Right lobe of liver (tissue), 4 donors: ENCODE results near the gene LRRC28.

Source experiments
- POLR2A ChIP-seq: fragments of 450-650 bp; IDR thresholded peaks from one replicate; pipeline ENCODE4 v1.6.1; 2017; ENCODE audit warnings: antibody characterized with exemption, mild to moderate bottlenecking
- TF ChIP-seq, protein P1 (sequence below), 4 donors: fragments of 200-600 bp in 3 of 4; fragments of 450-650 bp in 1 of 4; IDR thresholded peaks; one replicate each; pipeline versions ENCODE4 v1.5.1 to v1.8.0; 2016 to 2022; ENCODE audit warnings: antibody characterized with exemption in 4 of 4, mild to moderate bottlenecking in 2 of 4
- donor health status: DM: no; HTN: no; CAD: no.
- donor health status: DM: no; HTN: no; CAD: no.
- donor health status: DM: no; HTN: yes; CAD: no.

DNA sequence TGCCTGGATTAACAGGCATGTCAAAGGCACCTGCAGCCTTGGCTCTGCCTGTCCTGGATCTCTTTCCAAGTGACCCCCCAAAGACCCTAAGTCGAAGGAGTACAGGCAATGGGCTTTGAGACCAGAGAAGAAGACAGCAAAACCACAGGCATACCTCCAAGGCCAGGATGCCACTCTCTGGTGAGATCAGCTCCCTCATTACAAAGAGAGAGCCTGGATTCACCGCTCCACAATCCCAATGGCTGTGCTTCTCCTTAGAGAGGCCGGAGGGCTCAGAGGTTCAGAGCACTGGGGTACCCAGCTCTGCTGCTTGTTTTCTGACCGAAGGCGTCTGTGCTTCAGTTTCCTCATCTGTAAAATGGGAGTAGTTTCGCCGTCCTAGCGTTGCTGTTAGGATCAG, 160.0 kb downstream of the LRRC28 start:
- TF ChIP-seq, protein P1, sequence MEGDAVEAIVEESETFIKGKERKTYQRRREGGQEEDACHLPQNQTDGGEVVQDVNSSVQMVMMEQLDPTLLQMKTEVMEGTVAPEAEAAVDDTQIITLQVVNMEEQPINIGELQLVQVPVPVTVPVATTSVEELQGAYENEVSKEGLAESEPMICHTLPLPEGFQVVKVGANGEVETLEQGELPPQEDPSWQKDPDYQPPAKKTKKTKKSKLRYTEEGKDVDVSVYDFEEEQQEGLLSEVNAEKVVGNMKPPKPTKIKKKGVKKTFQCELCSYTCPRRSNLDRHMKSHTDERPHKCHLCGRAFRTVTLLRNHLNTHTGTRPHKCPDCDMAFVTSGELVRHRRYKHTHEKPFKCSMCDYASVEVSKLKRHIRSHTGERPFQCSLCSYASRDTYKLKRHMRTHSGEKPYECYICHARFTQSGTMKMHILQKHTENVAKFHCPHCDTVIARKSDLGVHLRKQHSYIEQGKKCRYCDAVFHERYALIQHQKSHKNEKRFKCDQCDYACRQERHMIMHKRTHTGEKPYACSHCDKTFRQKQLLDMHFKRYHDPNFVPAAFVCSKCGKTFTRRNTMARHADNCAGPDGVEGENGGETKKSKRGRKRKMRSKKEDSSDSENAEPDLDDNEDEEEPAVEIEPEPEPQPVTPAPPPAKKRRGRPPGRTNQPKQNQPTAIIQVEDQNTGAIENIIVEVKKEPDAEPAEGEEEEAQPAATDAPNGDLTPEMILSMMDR (IDR thresholded peaks at IDR 0.05) = no peak
- TF ChIP-seq POLR2A = no peak
